Measurements from ENCODE around the gene CLCN1. TPM values are rescaled to one million over a fixed set of nuclear protein-coding genes. Genes with fewer than 3 reads are reported as not detected.

CLCN1 gene
- total and polyA plus RNA-seq, 12 donors, result under 0.01 to 0.32 (median 0.12) TPM; not detected in 8

DNA sequence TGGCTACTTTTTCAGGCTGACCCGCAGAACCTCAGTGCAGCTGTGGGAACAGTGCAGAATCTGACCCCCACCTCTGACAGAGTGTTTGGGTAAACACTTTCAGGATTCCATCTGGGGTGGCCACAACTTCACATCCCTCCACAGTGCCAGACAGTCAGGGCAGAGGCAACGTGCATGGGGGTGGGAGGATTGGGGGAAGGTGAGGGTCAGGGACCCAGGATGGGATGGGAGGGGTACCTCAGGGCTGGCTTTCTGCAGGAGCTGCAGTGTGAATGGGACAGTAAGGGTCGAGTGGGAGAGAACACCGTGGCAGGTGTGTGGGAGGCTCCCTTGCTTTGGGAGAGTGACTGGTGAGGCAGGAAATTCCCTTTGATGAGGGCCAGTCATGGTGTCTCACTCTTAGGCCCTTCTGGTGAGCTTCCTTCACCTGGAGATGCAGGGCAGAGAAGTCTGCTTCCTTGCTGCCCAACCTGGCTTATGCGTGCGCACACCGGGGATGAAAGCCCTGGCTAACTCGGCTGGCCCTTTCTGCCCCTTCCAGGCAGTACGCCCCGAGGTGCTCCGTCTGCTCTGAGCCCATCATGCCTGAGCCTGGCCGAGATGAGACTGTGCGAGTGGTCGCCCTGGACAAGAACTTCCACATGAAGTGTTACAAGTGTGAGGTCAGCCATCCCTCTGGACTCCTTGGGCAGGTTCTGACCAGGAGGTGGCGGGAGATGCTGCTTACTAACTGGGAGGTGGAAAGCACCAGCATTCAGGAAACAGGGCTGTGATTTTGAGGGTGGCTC lies 73.6 kb downstream of the CLCN1 start:
- no peaks in the 10 kb centered on the region for H3K27me3 ChIP-seq
- DNase-seq, result no peak
- peaks cover 0 to 44% of the 10 kb centered on the region in 2 donors for H3K36me3 ChIP-seq (replicated peaks in 1 of 2)
- H3K27ac ChIP-seq, result no peak overlapping the region
- no peaks in the 10 kb centered on the region for H3K9me3 ChIP-seq (replicated peaks in 1 of 3)
- H3K4me1 ChIP-seq (replicated peaks in 1 of 2), result peaks cover 0 to 42% of the 10 kb centered on the region in 2 donors
- TF ChIP-seq POLR2A (IDR thresholded peaks at IDR 0.05), result no peak
- TF ChIP-seq, protein P1, sequence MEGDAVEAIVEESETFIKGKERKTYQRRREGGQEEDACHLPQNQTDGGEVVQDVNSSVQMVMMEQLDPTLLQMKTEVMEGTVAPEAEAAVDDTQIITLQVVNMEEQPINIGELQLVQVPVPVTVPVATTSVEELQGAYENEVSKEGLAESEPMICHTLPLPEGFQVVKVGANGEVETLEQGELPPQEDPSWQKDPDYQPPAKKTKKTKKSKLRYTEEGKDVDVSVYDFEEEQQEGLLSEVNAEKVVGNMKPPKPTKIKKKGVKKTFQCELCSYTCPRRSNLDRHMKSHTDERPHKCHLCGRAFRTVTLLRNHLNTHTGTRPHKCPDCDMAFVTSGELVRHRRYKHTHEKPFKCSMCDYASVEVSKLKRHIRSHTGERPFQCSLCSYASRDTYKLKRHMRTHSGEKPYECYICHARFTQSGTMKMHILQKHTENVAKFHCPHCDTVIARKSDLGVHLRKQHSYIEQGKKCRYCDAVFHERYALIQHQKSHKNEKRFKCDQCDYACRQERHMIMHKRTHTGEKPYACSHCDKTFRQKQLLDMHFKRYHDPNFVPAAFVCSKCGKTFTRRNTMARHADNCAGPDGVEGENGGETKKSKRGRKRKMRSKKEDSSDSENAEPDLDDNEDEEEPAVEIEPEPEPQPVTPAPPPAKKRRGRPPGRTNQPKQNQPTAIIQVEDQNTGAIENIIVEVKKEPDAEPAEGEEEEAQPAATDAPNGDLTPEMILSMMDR (IDR thresholded peaks at IDR 0.05), result no peak
- 81 to 98% (median 92%) methylated on average over 6 to 15 of the region's 15 CpGs for whole genome bisulfite sequencing, 4 donors
- intact Hi-C loops (cut with DNase I), result no loop called here
- no peak overlapping the region for H3K4me3 ChIP-seq

DNA sequence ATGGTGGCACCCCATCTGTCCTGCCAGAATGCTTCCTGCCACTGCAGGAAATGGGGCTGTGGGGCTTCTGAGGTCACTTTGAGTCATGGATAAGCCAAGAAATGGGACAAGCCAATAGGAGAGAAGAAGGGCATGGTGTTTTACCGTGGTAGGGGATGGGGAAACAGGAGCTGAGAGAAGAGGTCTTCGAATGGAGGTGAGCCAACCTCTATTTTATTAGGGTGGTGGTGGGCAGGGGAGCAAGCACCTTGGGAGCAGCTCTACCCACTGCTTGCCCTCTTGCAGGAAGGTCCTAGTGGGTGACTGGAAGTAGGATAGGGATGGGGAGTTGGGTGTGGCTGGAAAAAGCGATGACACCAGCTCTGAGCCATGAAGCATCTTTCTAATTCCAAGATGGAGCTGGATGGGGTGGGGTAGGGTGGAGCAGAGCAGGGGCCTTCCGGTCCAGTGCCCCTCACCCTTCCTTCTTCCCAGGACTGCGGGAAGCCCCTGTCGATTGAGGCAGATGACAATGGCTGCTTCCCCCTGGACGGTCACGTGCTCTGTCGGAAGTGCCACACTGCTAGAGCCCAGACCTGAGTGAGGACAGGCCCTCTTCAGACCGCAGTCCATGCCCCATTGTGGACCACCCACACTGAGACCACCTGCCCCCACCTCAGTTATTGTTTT lies 74.3 kb downstream of the CLCN1 start:
- no peaks in the 10 kb centered on the region for H3K9me3 ChIP-seq (replicated peaks in 1 of 3)
- TF ChIP-seq POLR2A (IDR thresholded peaks at IDR 0.05), result no peak
- TF ChIP-seq, protein P1 (IDR thresholded peaks at IDR 0.05), result no peak
- no peak overlapping the region for H3K27ac ChIP-seq
- H3K36me3 ChIP-seq (replicated peaks in 1 of 2), result peaks cover 0 to 44% of the 10 kb centered on the region in 2 donors
- H3K4me3 ChIP-seq, result no peak overlapping the region
- no peak for DNase-seq
- 87 to 96% (median 91%) methylated on average over 8 to 10 of the region's 10 CpGs for WGBS, 4 donors
- intact Hi-C loops (cut with DNase I), result no loop called here
- no peaks in the 10 kb centered on the region for H3K27me3 ChIP-seq
- H3K4me1 ChIP-seq (replicated peaks in 1 of 2), result peaks cover 5 to 38% of the 10 kb centered on the region in 2 donors

DNA sequence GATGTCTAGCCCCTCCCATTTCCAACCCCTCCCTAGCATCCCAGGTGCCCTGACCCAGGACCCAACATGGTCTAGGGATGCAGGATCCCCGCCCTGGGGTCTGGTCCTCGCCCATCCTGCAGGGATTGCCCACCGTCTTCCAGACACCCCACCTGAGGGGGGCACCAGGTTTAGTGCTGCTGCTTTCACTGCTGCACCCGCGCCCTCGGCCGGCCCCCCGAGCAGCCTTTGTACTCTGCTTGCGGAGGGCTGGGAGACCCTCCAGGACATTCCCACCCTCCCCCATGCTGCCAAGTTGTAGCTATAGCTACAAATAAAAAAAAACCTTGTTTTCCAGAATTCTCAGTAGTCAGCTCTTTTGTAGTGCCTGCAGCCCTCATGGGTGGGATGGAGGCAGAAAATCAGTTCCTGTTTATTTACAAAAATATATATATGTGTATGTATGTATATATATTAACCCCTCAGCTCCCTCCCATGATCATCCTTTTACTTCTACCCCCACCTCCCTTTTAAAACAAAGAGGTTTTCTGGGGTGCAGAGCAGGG lies 74.9 kb downstream of the CLCN1 start:
- intact Hi-C loops (cut with DNase I), result no loop called here
- peak overlapping the region in 2 of 5 donors; percentile 36 to 86 for H3K27ac ChIP-seq
- WGBS, 4 donors, result 79 to 97% (median 90%) methylated on average over 7 to 9 of the region's 9 CpGs
- peaks cover 0 to 44% of the 10 kb centered on the region in 2 donors for H3K36me3 ChIP-seq (replicated peaks in 1 of 2)
- peaks cover 11 to 40% of the 10 kb centered on the region in 2 donors for H3K4me1 ChIP-seq (replicated peaks in 1 of 2)
- H3K27me3 ChIP-seq, result no peaks in the 10 kb centered on the region
- no peak for DNase-seq
- H3K9me3 ChIP-seq (replicated peaks in 1 of 3), result no peaks in the 10 kb centered on the region
- TF ChIP-seq, protein P1 (IDR thresholded peaks at IDR 0.05), result no peak
- no peak for TF ChIP-seq POLR2A (IDR thresholded peaks at IDR 0.05)
- no peak overlapping the region for H3K4me3 ChIP-seq
